ENCODE results near the gene SNX12. TPM values are rescaled to one million over a fixed set of nuclear protein-coding genes. Genes with fewer than 3 reads are reported as not detected.
A peak's percentile ranks its signal among the peaks of the same experiment; 100 is the strongest.

SNX12 gene
- total RNA-seq (2014; rRNA removed; shearing (Covaris generic)), result 93.5 and 100 TPM in 2 replicates

DNA sequence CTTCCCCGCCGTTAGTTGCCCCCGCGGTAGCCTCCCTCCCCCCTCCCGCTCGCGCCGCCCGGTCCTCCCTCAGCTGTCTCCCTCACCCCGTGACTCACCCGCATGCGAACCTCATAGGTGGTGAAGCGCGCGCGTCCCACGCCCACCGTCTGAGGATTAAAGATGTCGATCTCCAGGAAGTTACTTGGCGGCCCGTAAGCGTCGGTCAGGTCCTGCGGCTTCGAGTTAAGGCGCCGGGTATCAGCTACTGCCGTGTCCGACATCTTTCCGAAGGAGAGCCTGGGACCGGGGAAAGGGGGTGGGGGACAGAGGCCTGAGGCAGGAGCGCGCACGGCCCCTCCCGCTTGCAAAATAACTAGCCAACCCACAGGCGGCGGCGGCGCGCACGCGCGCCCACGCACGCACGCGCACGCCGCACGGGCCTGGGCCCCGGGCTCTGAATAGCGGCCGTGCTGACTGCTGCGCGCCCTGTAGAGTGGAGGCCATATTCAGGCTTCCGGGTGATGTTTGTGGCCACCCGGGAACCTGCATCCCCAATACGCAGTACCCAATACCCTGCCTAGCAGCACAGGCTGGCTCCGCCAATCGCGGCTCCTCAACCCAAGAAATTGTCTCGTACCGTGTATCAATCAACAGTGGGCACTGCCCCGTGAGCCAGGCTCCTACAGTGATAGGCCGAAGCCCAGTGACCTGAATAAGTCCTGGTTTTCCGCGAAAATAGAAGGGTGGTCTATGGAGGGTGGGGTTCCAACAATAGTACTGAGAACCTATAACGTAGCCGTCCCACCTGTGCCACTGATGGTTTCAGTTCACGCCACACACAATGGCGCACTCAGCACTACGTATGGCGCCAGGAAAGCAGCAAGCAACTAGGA lies at the start of gene SNX12:
Gene SNX12, minus strand, starts transcription at position 291 of the 875 bp plus-strand sequence. Its CDS starts 28 bp downstream, at position 263.
- DNase-seq (ENCODE audit: low read depth), result peak; percentile 96

DNA sequence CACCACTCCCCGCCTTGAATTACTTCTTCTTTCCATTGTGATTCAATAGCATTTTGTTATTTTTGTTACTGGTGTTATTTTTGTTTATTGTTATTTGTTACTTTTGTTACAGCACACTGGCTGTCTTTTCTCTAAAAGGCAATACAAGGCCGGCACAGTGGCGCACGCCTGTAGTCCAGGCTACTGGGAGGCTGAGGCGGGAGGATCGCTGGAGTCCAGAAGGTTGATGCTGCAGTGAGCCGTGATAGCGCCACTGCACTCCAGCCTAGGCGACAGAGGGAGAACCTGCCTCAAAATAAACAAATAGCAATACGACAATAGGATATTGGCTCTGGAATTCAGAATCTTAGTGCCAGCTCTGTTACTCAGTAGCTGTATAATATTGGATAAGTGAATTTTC lies 49.2 kb upstream of the SNX12 start:
- DNase-seq (ENCODE audit: low read depth), result no peak

DNA sequence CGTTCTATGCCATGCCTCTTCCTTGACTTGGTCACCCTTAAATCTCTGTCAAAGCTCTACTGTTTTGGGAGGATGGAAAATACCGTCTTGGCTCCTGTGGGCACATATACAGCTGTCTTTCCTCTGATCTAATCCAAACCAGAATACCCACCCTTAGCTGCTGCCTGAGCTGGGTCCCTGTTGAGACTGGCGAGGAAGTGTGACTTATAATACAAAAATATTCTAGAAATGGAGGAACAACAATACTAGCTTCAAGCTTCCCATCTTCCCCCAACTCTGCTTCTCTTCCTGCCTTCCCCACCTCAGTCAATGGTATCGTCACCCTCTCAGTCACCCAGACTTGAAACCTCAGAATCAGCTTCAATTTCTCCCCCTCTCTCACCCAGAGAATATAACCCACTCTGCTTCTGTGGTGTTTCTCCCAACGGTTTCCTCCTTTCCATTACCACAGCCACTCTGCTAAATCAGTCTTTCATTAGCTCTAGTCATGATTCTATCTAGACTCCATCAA lies 43.8 kb upstream of the SNX12 start:
- DNase-seq (ENCODE audit: low read depth), result no peak

DNA sequence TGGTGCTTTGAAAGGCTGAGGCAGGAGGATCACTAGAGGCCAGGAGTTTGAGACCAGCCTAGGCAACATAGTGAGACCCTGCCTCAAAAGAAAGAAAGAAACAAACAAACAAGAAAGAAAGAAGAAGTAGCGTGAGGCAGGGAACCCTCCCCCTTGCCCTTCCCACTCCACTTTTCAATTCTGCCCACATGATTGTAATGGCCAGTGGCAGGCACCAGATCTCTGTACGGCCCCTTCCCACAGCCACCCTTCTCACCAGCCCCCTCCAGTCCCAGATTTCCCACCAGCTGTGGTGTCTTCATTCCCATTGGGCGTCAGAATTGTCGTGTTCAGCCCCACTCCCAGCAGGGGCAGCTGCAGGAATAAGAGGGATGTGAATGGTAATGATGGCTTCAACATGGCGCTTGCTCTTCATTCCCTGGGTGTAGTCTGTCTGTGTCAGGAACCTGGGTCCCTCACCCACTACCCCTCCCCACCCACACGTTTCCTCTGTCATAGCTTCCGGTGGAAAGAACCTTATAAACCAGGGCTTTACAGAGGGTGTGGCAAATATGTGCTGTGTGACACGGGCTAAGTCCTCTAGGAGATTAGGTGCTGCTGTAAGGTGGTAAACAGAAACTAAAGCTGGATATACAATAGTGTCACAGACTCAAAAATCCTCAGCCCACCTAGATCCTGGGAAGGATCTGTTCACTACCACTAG lies 43.2 kb upstream of the SNX12 start, which contains the start of gene IL2RG:
Gene IL2RG, minus strand, starts transcription at position 437 of the 703 bp plus-strand sequence. Its CDS starts 38 bp downstream, at position 399.
- DNase-seq (ENCODE audit: low read depth), result peak; percentile 13

DNA sequence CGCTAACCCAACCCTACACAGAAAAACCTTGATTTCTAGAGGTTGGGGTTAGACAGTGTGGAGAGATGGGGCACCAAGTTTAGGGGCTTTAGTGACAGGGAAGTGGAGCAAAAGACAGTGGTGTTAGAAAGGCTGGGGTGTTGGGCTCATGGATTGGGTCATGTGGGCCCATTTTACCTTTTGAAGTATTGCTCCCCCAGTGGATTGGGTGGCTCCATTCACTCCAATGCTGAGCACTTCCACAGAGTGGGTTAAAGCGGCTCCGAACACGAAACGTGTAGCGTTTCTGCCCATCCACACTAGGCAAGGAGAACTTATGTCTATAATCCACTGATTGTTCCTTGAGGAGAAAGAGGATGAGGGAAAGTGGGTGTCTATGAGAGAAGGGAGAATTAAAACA lies 40.9 kb upstream of the SNX12 start:
- DNase-seq (ENCODE audit: low read depth), result no peak

DNA sequence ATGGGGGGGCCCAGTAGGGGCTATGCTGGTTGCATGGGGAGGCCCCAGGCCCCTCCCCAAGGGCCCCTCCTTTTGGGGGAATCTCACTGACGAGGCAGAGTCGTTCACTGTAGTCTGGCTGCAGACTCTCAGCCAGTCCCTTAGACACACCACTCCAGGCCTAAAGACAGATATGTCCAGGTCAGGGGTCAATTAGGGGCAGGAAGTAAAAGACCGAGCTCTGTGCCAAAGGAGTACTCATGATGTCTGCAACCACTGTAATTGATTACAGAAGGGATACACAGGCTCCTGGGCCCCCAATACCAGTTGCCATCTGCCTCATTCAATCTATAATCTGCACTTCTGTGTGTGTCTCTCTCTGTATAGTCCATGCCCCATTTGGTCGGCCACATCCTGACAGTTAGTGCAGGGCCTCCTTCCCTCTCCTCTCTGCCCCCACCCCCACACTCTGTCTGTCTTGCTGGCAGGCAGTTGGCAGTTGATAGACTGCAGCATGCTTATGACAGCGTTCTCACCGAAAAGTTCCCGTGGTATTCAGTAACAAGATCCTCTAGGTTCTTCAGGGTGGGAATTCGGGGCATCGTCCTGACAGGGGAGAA lies 39.7 kb upstream of the SNX12 start:
- no peak for DNase-seq (ENCODE audit: low read depth)

DNA sequence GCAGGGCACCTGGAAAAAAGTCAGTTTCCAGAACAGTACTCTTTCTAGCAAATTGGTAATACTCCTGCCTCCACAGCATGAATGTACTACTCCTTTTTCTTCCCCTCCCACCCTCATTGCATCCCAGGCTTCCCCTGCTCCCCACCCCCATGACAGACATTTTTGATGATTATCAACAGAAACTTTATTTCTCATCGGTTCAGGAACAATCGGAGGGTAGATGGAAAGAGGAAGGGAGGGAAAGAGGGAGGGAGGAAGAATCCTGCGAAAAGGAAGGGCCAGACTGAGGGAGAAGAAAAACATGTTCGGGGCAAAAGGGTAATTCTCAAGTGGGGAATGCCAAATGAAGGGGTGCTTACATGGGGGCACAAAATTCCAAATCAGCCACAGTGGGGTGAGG lies 39.1 kb upstream of the SNX12 start:
- no peak for DNase-seq (ENCODE audit: low read depth)

DNA sequence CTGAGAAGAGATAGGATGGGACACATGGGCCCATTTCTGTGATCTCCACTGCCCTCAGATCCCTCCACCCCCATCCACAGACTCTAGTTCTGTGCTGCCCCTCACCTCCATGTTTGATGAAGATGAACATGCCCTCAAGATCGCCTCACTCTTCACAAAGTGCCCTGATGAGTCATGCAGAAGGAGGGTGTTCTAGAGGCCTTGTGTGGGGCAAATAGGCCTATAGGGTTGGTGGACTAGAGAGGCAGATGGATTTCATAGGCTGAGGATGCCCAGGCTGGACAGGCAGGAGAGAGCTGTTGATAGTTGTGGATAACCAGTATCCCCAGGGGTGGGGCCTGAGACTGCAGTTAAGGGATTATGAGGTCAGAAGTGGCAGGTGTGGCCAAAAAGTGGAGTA lies 38.3 kb upstream of the SNX12 start, which contains the start of gene CXorf65:
Gene CXorf65, minus strand, starts transcription at position 314 of the 400 bp plus-strand sequence. Its CDS starts 184 bp downstream, at position 130.
- DNase-seq (ENCODE audit: low read depth), result peak; percentile 32

DNA sequence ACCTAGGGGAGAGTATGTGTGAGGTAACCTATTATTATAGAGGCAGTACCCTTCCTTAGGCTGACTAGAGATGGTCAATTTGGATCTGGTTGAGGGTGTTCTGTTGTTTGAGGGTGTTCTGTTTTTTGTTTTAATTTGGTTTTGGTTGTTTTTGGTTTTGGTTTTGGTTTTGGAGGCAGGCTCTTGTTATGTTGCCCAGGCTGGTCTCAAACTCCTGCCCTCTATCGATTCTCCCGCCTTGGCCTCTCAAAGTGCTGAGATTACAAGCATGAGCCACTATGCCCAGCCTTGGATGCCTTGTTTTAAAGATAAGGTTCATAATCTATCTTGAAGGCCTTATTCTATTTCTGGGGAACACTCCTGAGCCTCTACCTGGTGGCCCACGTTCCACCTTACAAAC lies 37.5 kb upstream of the SNX12 start:
- no peak for DNase-seq (ENCODE audit: low read depth)

DNA sequence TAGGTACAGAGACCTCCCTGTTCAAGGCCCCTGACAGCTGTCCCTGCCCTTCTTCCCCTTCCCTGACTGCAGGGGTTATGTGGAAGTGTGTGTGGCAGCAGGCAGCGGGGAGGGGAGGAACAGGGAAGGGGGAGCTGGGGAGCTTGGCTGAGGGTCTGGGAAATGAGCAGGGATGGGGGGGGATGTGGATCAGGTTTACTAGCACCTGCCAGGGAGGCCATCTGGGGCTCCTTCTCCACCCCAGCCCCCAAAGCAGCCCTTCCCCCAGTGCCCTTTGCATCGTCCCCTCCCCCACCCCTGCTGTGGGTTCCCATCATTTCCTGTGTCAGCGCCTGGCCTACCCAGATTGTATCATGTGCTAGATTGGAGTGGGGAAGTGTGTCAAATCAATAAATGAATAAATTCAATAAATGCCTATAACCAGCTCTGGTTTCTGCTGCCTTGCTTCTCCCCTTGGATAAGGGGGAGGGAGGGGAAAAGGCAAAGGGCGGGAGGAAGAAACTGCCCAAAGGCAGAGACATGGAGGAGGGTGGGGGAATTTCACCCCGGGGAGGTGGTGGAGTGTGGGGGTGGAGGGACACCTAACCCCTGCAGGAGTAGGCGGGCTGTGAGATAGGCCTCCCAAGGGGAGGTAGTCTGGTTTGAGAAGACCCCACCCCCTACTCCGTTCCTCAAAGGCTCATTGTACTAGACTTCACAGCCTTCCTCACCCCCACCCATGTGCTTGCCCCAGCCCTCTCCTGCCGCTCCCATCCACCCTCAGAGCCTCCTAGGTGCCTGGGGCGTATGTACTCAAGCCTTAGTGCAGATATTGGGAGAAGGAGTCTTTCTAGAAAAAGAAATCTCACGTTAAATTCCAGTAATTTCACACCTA lies 35.2 kb upstream of the SNX12 start:
- DNase-seq (ENCODE audit: low read depth), result no peak

DNA sequence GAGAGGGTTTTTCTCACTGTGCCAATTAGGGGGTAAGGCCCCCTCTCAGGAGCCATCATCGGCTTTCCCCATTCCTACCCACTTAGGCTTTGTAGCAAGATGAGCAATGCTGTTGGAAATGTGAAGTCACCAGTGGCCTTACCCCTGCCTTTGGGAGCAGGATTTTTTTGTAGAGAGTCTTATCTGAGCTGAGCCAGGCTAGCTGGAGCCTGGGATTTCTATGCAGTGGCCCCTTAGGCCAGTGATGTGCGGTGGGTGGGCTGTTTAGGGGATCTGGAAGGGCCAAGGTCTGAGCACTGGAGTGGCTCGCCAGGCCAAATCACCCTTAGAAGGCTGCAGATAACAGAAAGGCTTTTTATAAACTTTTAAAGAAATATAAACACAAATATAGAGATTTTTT lies 34.2 kb upstream of the SNX12 start:
- no peak for DNase-seq (ENCODE audit: low read depth)

DNA sequence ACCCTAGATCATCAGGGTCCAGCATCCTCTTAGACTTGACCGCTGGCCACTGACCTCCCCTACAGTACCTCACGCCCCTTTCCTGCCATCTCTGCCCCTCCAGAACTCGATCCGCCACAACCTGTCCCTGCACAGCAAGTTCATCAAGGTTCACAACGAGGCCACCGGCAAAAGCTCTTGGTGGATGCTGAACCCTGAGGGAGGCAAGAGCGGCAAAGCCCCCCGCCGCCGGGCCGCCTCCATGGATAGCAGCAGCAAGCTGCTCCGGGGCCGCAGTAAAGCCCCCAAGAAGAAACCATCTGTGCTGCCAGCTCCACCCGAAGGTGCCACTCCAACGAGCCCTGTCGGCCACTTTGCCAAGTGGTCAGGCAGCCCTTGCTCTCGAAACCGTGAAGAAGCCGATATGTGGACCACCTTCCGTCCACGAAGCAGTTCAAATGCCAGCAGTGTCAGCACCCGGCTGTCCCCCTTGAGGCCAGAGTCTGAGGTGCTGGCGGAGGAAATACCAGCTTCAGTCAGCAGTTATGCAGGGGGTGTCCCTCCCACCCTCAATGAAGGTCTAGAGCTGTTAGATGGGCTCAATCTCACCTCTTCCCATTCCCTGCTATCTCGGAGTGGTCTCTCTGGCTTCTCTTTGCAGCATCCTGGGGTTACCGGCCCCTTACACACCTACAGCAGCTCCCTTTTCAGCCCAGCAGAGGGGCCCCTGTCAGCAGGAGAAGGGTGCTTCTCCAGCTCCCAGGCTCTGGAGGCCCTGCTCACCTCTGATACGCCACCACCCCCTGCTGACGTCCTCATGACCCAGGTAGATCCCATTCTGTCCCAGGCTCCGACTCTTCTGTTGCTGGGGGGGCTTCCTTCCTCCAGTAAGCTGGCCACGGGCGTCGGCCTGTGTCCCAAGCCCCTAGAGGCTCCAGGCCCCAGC lies 32.7 kb upstream of the SNX12 start:
- DNase-seq (ENCODE audit: low read depth), result no peak

DNA sequence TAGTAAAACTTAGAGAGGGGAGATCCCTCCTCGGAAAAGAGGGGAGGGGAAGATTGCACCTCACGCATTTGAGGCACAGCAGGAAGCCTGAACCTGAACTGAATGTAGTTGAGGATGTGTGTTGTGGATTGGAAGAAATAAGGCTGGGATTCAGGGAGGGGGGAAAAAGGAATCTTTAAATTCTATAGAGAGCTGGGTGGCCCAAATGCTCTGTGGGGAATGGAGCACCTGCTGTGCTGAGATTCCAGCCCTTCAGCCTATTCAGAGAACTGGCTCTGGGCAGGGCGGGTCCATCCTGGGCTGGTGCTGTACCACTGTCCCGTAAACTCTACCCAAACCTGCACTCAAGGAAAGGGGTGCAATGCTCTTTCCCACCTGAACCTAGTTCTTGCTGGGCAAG lies 31.6 kb upstream of the SNX12 start:
- DNase-seq (ENCODE audit: low read depth), result no peak

DNA sequence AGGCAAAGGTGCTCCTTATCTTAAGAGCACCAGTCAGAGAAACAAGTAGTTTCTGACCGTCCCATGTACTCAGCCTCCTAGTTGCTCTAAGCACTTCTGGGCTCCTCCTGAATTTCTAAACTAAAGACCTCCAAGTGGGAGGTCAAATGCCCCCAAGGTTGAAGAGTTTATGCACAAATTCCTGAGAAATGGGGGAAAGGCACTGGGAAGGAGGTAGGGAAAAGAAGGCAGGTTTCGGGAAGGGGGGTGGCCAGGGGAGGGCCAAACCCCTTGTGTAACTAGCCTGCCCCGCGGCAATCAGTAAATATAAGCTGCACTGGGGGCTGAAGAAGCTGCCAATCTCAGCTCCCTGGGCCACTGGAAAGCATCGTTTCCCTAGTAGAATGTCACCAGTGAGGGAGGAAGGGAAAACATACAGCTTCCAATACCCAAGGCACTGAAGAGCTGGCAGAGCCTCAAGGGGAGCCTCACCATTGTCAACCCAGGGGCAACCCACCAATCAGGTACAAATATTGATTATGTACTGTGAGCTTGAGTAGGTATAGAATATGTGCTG lies 30.9 kb upstream of the SNX12 start:
- no peak for DNase-seq (ENCODE audit: low read depth)

DNA sequence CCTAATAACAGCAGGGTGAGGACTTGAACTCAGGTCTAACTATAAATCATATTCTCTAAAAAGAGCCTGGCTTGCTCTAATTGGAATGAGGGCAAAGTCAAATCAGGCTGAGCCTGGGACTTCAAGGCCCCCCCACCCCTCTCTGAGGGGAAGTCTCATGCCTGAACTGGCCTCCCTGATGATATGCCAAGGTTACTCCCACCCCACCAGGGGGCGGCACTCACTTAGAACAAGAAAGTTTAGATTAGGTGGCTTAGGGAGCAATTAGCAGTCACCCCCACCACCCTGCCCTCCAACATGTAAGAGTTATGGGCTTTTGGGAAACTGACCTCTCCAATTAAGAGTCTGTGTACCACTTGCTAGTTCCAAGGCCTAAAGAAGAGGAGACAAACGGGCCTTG lies 30.2 kb upstream of the SNX12 start:
- DNase-seq (ENCODE audit: low read depth), result peak; percentile 54

DNA sequence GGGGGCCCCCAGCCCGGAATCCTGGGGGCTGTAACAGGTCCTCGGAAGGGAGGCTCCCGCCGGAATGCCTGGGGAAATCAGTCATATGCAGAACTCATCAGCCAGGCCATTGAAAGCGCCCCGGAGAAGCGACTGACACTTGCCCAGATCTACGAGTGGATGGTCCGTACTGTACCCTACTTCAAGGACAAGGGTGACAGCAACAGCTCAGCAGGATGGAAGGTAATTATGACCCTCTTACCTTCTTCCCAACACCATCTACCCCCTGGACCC lies 28.6 kb upstream of the SNX12 start:
- DNase-seq (ENCODE audit: low read depth), result no peak

DNA sequence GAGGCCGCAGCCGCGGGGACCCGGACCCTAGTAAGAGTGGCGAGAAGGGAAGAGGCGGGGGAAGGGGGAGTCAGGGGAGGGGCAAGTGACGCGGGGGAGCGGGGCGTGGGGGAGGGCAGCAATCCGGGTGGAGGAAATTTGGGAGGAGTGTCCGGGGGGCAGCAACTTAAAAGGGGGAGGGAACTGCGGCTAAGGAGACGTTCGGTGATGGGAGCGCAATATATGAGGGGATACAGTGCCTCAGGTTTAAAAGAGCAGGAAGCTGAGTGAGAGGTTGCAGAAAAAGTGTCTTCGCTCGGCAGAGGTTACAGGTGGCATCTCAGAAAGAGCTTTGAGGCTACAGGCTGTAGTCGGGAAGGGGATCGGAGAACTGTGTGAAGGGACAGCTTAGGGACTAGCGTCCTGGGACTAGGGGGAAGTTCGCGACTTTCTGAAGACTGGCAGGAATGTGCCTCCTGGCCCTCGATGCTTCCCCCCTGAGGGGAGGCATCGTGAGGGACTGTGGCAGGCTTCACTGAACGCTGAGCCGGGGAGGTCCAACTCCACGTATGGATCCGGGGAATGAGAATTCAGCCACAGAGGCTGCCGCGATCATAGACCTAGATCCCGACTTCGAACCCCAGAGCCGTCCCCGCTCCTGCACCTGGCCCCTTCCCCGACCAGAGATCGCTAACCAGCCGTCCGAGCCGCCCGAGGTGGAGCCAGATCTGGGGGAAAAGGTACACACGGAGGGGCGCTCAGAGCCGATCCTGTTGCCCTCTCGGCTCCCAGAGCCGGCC lies 28.0 kb upstream of the SNX12 start:
- peak; percentile 41 for DNase-seq (ENCODE audit: low read depth)

DNA sequence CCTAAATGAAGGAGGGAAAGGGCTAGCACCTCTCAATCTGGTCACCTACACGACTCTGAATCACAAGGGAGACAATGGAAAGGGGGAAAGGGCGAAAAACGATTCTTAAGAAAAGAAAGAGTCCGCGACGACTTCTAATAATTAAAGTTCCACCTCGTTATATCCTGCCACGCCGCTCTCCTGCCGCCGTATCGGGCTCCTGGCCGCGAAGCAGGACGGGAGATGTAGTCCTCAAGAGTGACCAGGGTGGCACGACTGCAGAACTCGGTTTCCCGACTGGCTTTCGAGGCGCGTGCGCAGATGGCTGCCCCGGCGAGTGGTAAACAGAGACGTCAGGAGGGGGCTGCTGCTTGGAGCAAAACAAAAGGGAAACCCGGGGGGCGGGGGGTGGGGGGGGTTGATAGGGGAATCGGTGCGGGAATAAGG lies 27.4 kb upstream of the SNX12 start, which contains the start of gene FOXO4:
Gene FOXO4, plus strand, starts transcription at position 297 of the 426 bp plus-strand sequence. CDS start 678 bp downstream, outside the sequence.
- DNase-seq (ENCODE audit: low read depth), result peak; percentile 90

DNA sequence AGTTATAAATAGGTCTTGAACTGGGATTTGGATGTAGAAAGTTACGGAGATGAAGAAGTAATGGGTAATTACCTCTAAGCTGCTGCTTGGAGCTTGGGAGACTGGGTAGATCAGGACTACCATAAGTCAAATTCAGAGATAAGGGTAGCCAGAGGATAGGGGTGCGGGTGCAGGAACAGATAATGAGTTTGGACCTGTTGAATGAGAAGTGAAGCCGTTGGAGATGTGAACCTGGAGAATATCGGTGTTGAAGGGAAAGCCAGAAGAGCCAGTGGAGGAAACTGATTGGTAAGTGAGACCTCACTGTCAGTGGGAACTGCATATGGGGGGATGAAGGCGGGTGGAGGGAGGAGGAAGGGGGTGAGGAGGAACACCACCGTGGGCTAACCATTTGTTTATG lies 26.9 kb upstream of the SNX12 start:
- DNase-seq (ENCODE audit: low read depth), result no peak

Measured in M059J (cell line).